ENCODE results near the gene DTNB. TPM values are rescaled to one million over a fixed set of nuclear protein-coding genes. Genes with fewer than 3 reads are reported as not detected.

Gene DTNB
- total RNA-seq, 3 donors from 2014 or later: 4.8 to 8.8 (median 7.2) TPM

GRCh38 chr2:25448808-25449207 lies 224.6 kb downstream of the DTNB start:
- DNase-seq (no peak), ATAC-seq (no peak)
- H3K36me3 ChIP-seq (ENCODE audit: low read depth): no peaks in the 10 kb centered on the region
- no peak overlapping the region for H3K4me3 ChIP-seq
- H3K9me3 ChIP-seq: no peaks in the 10 kb centered on the region
- intact Hi-C loops (cut with DNase I, micrococcal nuclease): no loop called here
- H3K4me1 ChIP-seq (ENCODE audit: low read depth): no peaks in the 10 kb centered on the region
- no peak for TF ChIP-seq CTCF (IDR thresholded peaks at IDR 0.05)

- ATAC-seq (no peak), DNase-seq (no peak)
- TF ChIP-seq CTCF (IDR thresholded peaks at IDR 0.05): no peak
- Histone ChIP-seq H3K4me3 (no peak overlapping the region), H3K4me1 (ENCODE audit: low read depth) (no peaks in the 10 kb centered on the region), H3K36me3 (ENCODE audit: low read depth) (no peaks in the 10 kb centered on the region), H3K9me3 (no peaks in the 10 kb centered on the region)
- intact Hi-C loops (cut with DNase I, micrococcal nuclease): no loop called here
Observed at GRCh38 chr2:25447018-25447417, 226.4 kb downstream of the DTNB start.

GRCh38 chr2:25446122-25446521 lies 227.3 kb downstream of the DTNB start:
- H3K9me3 ChIP-seq: no peaks in the 10 kb centered on the region
- no peak for ATAC-seq
- TF ChIP-seq CTCF (IDR thresholded peaks at IDR 0.05): no peak
- H3K4me1 ChIP-seq (ENCODE audit: low read depth): no peaks in the 10 kb centered on the region
- H3K36me3 ChIP-seq (ENCODE audit: low read depth): no peaks in the 10 kb centered on the region
- intact Hi-C loops (cut with DNase I, micrococcal nuclease): no loop called here
- H3K4me3 ChIP-seq: no peak overlapping the region
- no peak for DNase-seq

GRCh38 chr2:25445464-25445863 lies 227.9 kb downstream of the DTNB start:
- Histone ChIP-seq H3K9me3 (no peaks in the 10 kb centered on the region), H3K36me3 (ENCODE audit: low read depth) (no peaks in the 10 kb centered on the region), H3K4me1 (ENCODE audit: low read depth) (no peaks in the 10 kb centered on the region), H3K4me3 (no peak overlapping the region)
- ATAC-seq (no peak), DNase-seq (no peak)
- TF ChIP-seq CTCF (IDR thresholded peaks at IDR 0.05): no peak
- intact Hi-C loops (cut with DNase I, micrococcal nuclease): no loop called here

GRCh38 chr2:25444608-25445270 lies 228.6 kb downstream of the DTNB start:
- no peaks in the 10 kb centered on the region for H3K9me3 ChIP-seq
- no peaks in the 10 kb centered on the region for H3K36me3 ChIP-seq (ENCODE audit: low read depth)
- no peak for DNase-seq
- H3K4me1 ChIP-seq (ENCODE audit: low read depth): no peaks in the 10 kb centered on the region
- intact Hi-C loops (cut with DNase I, micrococcal nuclease): no loop called here
- TF ChIP-seq CTCF (IDR thresholded peaks at IDR 0.05): no peak
- ATAC-seq: no peak
- no peak overlapping the region for H3K4me3 ChIP-seq

- no peak for DNase-seq
- no peak overlapping the region for H3K4me3 ChIP-seq
- no peak for TF ChIP-seq CTCF (IDR thresholded peaks at IDR 0.05)
- intact Hi-C loops (cut with DNase I, micrococcal nuclease): no loop called here
- H3K9me3 ChIP-seq: no peaks in the 10 kb centered on the region
- no peaks in the 10 kb centered on the region for H3K4me1 ChIP-seq (ENCODE audit: low read depth)
- H3K36me3 ChIP-seq (ENCODE audit: low read depth): no peaks in the 10 kb centered on the region
- ATAC-seq: no peak
Observed at GRCh38 chr2:25443766-25444165, 229.6 kb downstream of the DTNB start.
